ENCODE results near the gene RYR3.

Gene RYR3

GRCh38 chr15:33795070-33795469 lies 484.3 kb downstream of the RYR3 start:
- Histone ChIP-seq H3K36me3 (replicated peaks; ENCODE audit: insufficient read depth, low read length) (no peaks in the 10 kb centered on the region), H3K9me3 (replicated peaks; ENCODE audit: insufficient read depth, low read length) (no peaks in the 10 kb centered on the region), H3K27ac (ENCODE audit: low read length) (no peak overlapping the region), H4K20me1 (ENCODE audit: insufficient read depth, low read length) (no peaks in the 10 kb centered on the region), H3K9me2 (replicated peaks; ENCODE audit: insufficient read depth, low read length) (no peaks in the 10 kb centered on the region), H3K27me3 (replicated peaks; ENCODE audit: insufficient read depth, low read length) (no peaks in the 10 kb centered on the region), H3K4me2 (ENCODE audit: low read depth, low read length) (no peak overlapping the region), H3K4me3 (ENCODE audit: low read length) (no peak overlapping the region), H3K4me1 (ENCODE audit: low read length) (no peaks in the 10 kb centered on the region), H2AFZ (ENCODE audit: low read length) (no peak overlapping the region), H3F3A (ENCODE audit: insufficient read depth, low read length) (no peaks in the 10 kb centered on the region), H3K79me2 (ENCODE audit: low read length) (no peaks in the 10 kb centered on the region), H3K9ac (ENCODE audit: low read length) (no peak overlapping the region)
- TF ChIP-seq EZH2phosphoT487 (IDR thresholded peaks at IDR 0.05; ENCODE audit: low read length) (no peak), EZH2 (optimal IDR thresholded peaks at IDR 0.05; ENCODE audit: low read depth, low read length) (no peak), CTCF (IDR thresholded peaks at IDR 0.05; ENCODE audit: low read length) (no peak)
- no peak for DNase-seq

- Histone ChIP-seq H4K20me1 (ENCODE audit: insufficient read depth, low read length) (no peaks in the 10 kb centered on the region), H3K36me3 (replicated peaks; ENCODE audit: insufficient read depth, low read length) (no peaks in the 10 kb centered on the region), H3K27me3 (replicated peaks; ENCODE audit: insufficient read depth, low read length) (no peaks in the 10 kb centered on the region), H3K4me1 (ENCODE audit: low read length) (peaks cover 20% of the 10 kb centered on the region), H3K79me2 (ENCODE audit: low read length) (no peaks in the 10 kb centered on the region), H3K9me3 (replicated peaks; ENCODE audit: insufficient read depth, low read length) (no peaks in the 10 kb centered on the region), H3K27ac (ENCODE audit: low read length) (no peak overlapping the region), H3K4me3 (ENCODE audit: low read length) (no peak overlapping the region), H2AFZ (ENCODE audit: low read length) (no peak overlapping the region), H3K9me2 (replicated peaks; ENCODE audit: insufficient read depth, low read length) (no peaks in the 10 kb centered on the region), H3K9ac (ENCODE audit: low read length) (no peak overlapping the region), H3K4me2 (ENCODE audit: low read depth, low read length) (no peak overlapping the region), H3F3A (ENCODE audit: insufficient read depth, low read length) (peaks cover 10% of the 10 kb centered on the region; the same call in 1 of the 2 replicates)
- no peak for DNase-seq
- no peak for TF ChIP-seq EZH2phosphoT487 (IDR thresholded peaks at IDR 0.05; ENCODE audit: low read length)
- no peak for TF ChIP-seq EZH2 (optimal IDR thresholded peaks at IDR 0.05; ENCODE audit: low read depth, low read length)
- no peak for TF ChIP-seq CTCF (IDR thresholded peaks at IDR 0.05; ENCODE audit: low read length)
These were observed 486.9 kb downstream of the RYR3 start for GRCh38 chr15:33797651-33798050.

GRCh38 chr15:33801954-33802353 lies 491.2 kb downstream of the RYR3 start:
- TF ChIP-seq EZH2 (optimal IDR thresholded peaks at IDR 0.05; ENCODE audit: low read depth, low read length) (no peak), EZH2phosphoT487 (IDR thresholded peaks at IDR 0.05; ENCODE audit: low read length) (no peak), CTCF (IDR thresholded peaks at IDR 0.05; ENCODE audit: low read length) (no peak)
- peak overlapping the region; percentile 64 for H3K4me2 ChIP-seq (ENCODE audit: low read depth, low read length)
- DNase-seq, result peak; percentile 85
- peak overlapping the region; percentile 58 for H2AFZ ChIP-seq (ENCODE audit: low read length)
- H4K20me1 ChIP-seq (ENCODE audit: insufficient read depth, low read length), result no peaks in the 10 kb centered on the region
- peaks cover 10% of the 10 kb centered on the region; the same call in 1 of the 2 replicates for H3F3A ChIP-seq (ENCODE audit: insufficient read depth, low read length)
- peak overlapping the region; percentile 73; the same call in 1 of the 2 replicates for H3K27ac ChIP-seq (ENCODE audit: low read length)
- H3K4me1 ChIP-seq (ENCODE audit: low read length), result peaks cover 22% of the 10 kb centered on the region
- H3K79me2 ChIP-seq (ENCODE audit: low read length), result no peaks in the 10 kb centered on the region
- no peaks in the 10 kb centered on the region for H3K27me3 ChIP-seq (replicated peaks; ENCODE audit: insufficient read depth, low read length)
- no peaks in the 10 kb centered on the region for H3K9me3 ChIP-seq (replicated peaks; ENCODE audit: insufficient read depth, low read length)
- peak overlapping the region; percentile 46; the same call in 1 of the 2 replicates for H3K9ac ChIP-seq (ENCODE audit: low read length)
- H3K9me2 ChIP-seq (replicated peaks; ENCODE audit: insufficient read depth, low read length), result no peaks in the 10 kb centered on the region
- H3K36me3 ChIP-seq (replicated peaks; ENCODE audit: insufficient read depth, low read length), result no peaks in the 10 kb centered on the region
- H3K4me3 ChIP-seq (ENCODE audit: low read length), result peak overlapping the region; percentile 8; the same call in 1 of the 2 replicates
